Hepatocyte (in vitro differentiated cells): ENCODE data around the gene HOXC6. TPM values are rescaled to one million over a fixed set of nuclear protein-coding genes. Genes with fewer than 3 reads are reported as not detected.

Source experiments
- DNase-seq: peaks from one replicate; pipeline ENCODE4 v3.0.0-alpha.2; 2016; ENCODE audit warnings: low spot score
- H2AFZ ChIP-seq: fragments of 200-600 bp; sonication (generic); 2 replicates; pipeline ENCODE4 v1.6.0; 2016; ENCODE audit warnings: antibody characterized with exemption, mild to moderate bottlenecking
- H3K27ac ChIP-seq: fragments of 200-600 bp; sonication (generic); 2 replicates; pipeline ENCODE4 v1.5.1; 2016; ENCODE audit warnings: mild to moderate bottlenecking
- H3K27me3 ChIP-seq: fragments of 200-600 bp; sonication (generic); 2 replicates; pipeline ENCODE4 v1.6.1; 2016
- H3K36me3 ChIP-seq: fragments of 200-600 bp; sonication (generic); replicated peaks from 2 replicates; pipeline ENCODE4 v1.5.1; 2016; ENCODE audit warnings: low read depth; ENCODE audit not compliant: insufficient read depth
- H3K4me1 ChIP-seq: fragments of 200-600 bp; sonication (generic); 2 replicates; pipeline ENCODE4 v1.5.1; 2016; ENCODE audit warnings: mild to moderate bottlenecking, moderate library complexity; ENCODE audit not compliant: insufficient read depth
- H3K4me2 ChIP-seq: fragments of 200-600 bp; sonication (generic); 2 replicates; pipeline ENCODE4 v1.6.0; 2016
- H3K4me3 ChIP-seq: fragments of 200-600 bp; sonication (generic); 2 replicates; pipeline ENCODE4 v1.5.1; 2016; ENCODE audit warnings: mild to moderate bottlenecking
- H3K79me2 ChIP-seq: fragments of 200-600 bp; sonication (generic); 2 replicates; pipeline ENCODE4 v1.6.0; 2017; ENCODE audit warnings: mild to moderate bottlenecking
- H3K9me2 ChIP-seq: fragments of 200-600 bp; sonication (generic); replicated peaks from 2 replicates; pipeline ENCODE4 v1.6.0; 2017; ENCODE audit warnings: mild to moderate bottlenecking; ENCODE audit not compliant: insufficient read depth
- H3K9me3 ChIP-seq: fragments of 200-600 bp; sonication (generic); 2 replicates; pipeline ENCODE4 v1.5.1; 2016; ENCODE audit warnings: low read depth, mild to moderate bottlenecking
- H4K20me1 ChIP-seq: fragments of 200-600 bp; sonication (generic); 2 replicates; pipeline ENCODE4 v1.6.0; 2016; ENCODE audit warnings: mild to moderate bottlenecking; ENCODE audit not compliant: insufficient read depth, poor library complexity, severe bottlenecking
- CTCF ChIP-seq: fragments of 200-600 bp; sonication (generic); IDR thresholded peaks from 2 replicates; pipeline ENCODE4 v1.5.1; 2016; ENCODE audit warnings: antibody characterized with exemption, mild to moderate bottlenecking; ENCODE audit not compliant: poor library complexity
- EZH2 ChIP-seq: fragments of 200-600 bp; sonication (generic); IDR thresholded peaks from 2 replicates; pipeline ENCODE4 v1.6.1; 2016; ENCODE audit warnings: antibody characterized with exemption, mild to moderate bottlenecking, borderline replicate concordance
- EZH2phosphoT487 ChIP-seq: fragments of 200-600 bp; sonication (generic); IDR thresholded peaks from one replicate; pipeline ENCODE4 v1.6.1; 2018; ENCODE audit warnings: antibody characterized with exemption, mild to moderate bottlenecking, low read depth, moderate library complexity; ENCODE audit not compliant: unreplicated experiment, severe bottlenecking
- WGBS: methylation state at CpG from one replicate; pipeline ENCODE4 v1.1.6; 2016; ENCODE audit warnings: low lambda C conversion rate; ENCODE audit errors: missing lambda C conversion rate; 5-methylcytosine and 5-hydroxymethylcytosine counted together
- polyA plus RNA-seq: library from polyadenylated mRNA; unstranded; fragments of >200 nt; fragmentation: Nextera tagmentation; extraction: Ambion mirVana; gene quantifications from 2 replicates; pipeline ENCODE4 v1.2.1, GENCODE V29; 2016
- total RNA-seq: library from RNA; depleted of rRNA; stranded (reverse); fragments of >200 nt; gene quantifications from 2 replicates; pipeline ENCODE4 v1.2.3, GENCODE V29; 2014

HOXC6 gene
- total and polyA plus RNA-seq, 2 experiments from 2014 or later, result 4.5 to 11.1 TPM

GRCh38 chr12:54009171-54010052 lies 18.8 kb upstream of the HOXC6 start:
- WGBS, result 7% methylated on average over 39 of the region's 51 CpGs
- Histone ChIP-seq H3K4me2 (peak overlapping the region; percentile 95), H3K27ac (peak overlapping the region; percentile 81), H3K4me3 (no peak overlapping the region), H4K20me1 (no peaks in the 10 kb centered on the region), H3K79me2 (peaks cover 4% of the 10 kb centered on the region), H2AFZ (no peak overlapping the region), H3K27me3 (peaks cover 88% of the 10 kb centered on the region), H3K9me2 (no peaks in the 10 kb centered on the region), H3K4me1 (peaks cover 15% of the 10 kb centered on the region), H3K36me3 (no peaks in the 10 kb centered on the region), H3K9me3 (no peaks in the 10 kb centered on the region)
- TF ChIP-seq EZH2, result peak; percentile 92
- TF ChIP-seq EZH2phosphoT487, result no peak
- TF ChIP-seq CTCF, result no peak
- peak; percentile 54 for DNase-seq

- Histone ChIP-seq H3K4me2 (peak overlapping the region; percentile 95), H3K9me3 (no peaks in the 10 kb centered on the region), H3K36me3 (no peaks in the 10 kb centered on the region), H3K4me1 (peaks cover 15% of the 10 kb centered on the region), H3K27ac (peak overlapping the region; percentile 81), H3K79me2 (peaks cover 4% of the 10 kb centered on the region), H3K4me3 (no peak overlapping the region), H2AFZ (no peak overlapping the region), H3K9me2 (no peaks in the 10 kb centered on the region), H4K20me1 (no peaks in the 10 kb centered on the region), H3K27me3 (peaks cover 88% of the 10 kb centered on the region)
- 16% methylated on average over 9 of the region's 10 CpGs for WGBS
- TF ChIP-seq EZH2phosphoT487 (no peak), CTCF (no peak), EZH2 (no peak)
- no peak for DNase-seq
Measured at GRCh38 chr12:54010053-54010971, 17.9 kb upstream of the HOXC6 start.

GRCh38 chr12:54010972-54011664 lies 17.1 kb upstream of the HOXC6 start:
- Histone ChIP-seq H3K79me2 (peaks cover 4% of the 10 kb centered on the region), H3K9me3 (no peaks in the 10 kb centered on the region), H2AFZ (no peak overlapping the region), H3K27me3 (peaks cover 90% of the 10 kb centered on the region), H3K36me3 (no peaks in the 10 kb centered on the region), H4K20me1 (no peaks in the 10 kb centered on the region), H3K4me1 (peaks cover 14% of the 10 kb centered on the region), H3K4me3 (peak overlapping the region; percentile 18), H3K4me2 (peak overlapping the region; percentile 95), H3K27ac (peak overlapping the region; percentile 81), H3K9me2 (no peaks in the 10 kb centered on the region)
- WGBS, result 7% methylated on average over 17 of the region's 17 CpGs
- no peak for TF ChIP-seq CTCF
- peak; percentile 8 for TF ChIP-seq EZH2phosphoT487
- no peak for TF ChIP-seq EZH2
- no peak for DNase-seq
